Natural killer cell (primary cell): ENCODE data around the gene TAP2. TPM values are rescaled to one million over a fixed set of nuclear protein-coding genes. Genes with fewer than 3 reads are reported as not detected.

ENCODE experiments used
- ATAC-seq, 3 donors: fragments of 150-1000 bp in 2 of 3; fragments of 200-7000 bp in 1 of 3; cut with Tn5 transposase; 1 replicate in 1 of 3; 2 replicates in 2 of 3; pipeline ENCODE4 v1.10.0; 2021; ENCODE audit warnings: mild to moderate bottlenecking in 2 of 3, moderate library complexity in 2 of 3
- DNase-seq, 2 donors: peaks; one replicate each; pipeline versions ENCODE4 v3.0.0 to v3.0.0-alpha.2; 2013 to 2021; ENCODE audit warnings: mixed read lengths in 1 of 2
- H3K27ac ChIP-seq: one replicate; pipeline ENCODE4 v1.5.1; 2013; ENCODE audit warnings: mild to moderate bottlenecking, low read length
- H3K27me3 ChIP-seq: one replicate; pipeline ENCODE4 v1.6.1; 2013; ENCODE audit warnings: low read length; ENCODE audit not compliant: control insufficient read depth, insufficient read depth
- H3K36me3 ChIP-seq: one replicate; pipeline ENCODE4 v1.6.1; 2013; ENCODE audit warnings: low read length; ENCODE audit not compliant: control insufficient read depth, insufficient read depth
- H3K4me1 ChIP-seq: one replicate; pipeline ENCODE4 v1.6.1; 2013; ENCODE audit warnings: low read length; ENCODE audit not compliant: control insufficient read depth, insufficient read depth
- H3K4me3 ChIP-seq: one replicate; pipeline ENCODE4 v1.5.1; 2013; ENCODE audit warnings: low read length
- H3K9me3 ChIP-seq: one replicate; pipeline ENCODE4 v1.6.1; 2013; ENCODE audit warnings: low read length; ENCODE audit not compliant: control insufficient read depth, insufficient read depth
- H3K27ac Mint-ChIP-seq, 2 donors: one replicate each; pipeline ENCODE4 v1.8.0; 2022; ENCODE audit warnings: mild to moderate bottlenecking in 2 of 2, mixed read lengths in 2 of 2, moderate library complexity in 1 of 2
- H3K27me3 Mint-ChIP-seq, 2 donors: one replicate each; pipeline ENCODE4 v1.8.0; 2022; ENCODE audit warnings: low read depth in 2 of 2, mixed read lengths in 2 of 2
- H3K36me3 Mint-ChIP-seq: one replicate; pipeline ENCODE4 v1.8.0; 2022; ENCODE audit warnings: mixed read lengths
- H3K4me1 Mint-ChIP-seq, 2 donors: one replicate each; pipeline ENCODE4 v1.8.0; 2022; ENCODE audit warnings: mixed read lengths in 2 of 2
- H3K4me3 Mint-ChIP-seq: one replicate; pipeline ENCODE4 v1.8.0; 2022; ENCODE audit warnings: mild to moderate bottlenecking, moderate library complexity, mixed read lengths
- H3K9me3 Mint-ChIP-seq, 2 donors: one replicate each; pipeline ENCODE4 v1.8.0; 2022; ENCODE audit warnings: mixed read lengths in 2 of 2
- WGBS: methylation state at CpG from one replicate; pipeline ENCODE4 v1.1.7; 2013; ENCODE audit warnings: missing lambda C conversion rate; ENCODE audit not compliant: insufficient coverage; 5-methylcytosine and 5-hydroxymethylcytosine counted together
- intact Hi-C: fragments of 100-400 bp; cut with micrococcal nuclease; formaldehyde crosslinking; loops from one replicate; pipeline ENCODE4 v1.14.2; 2022
- total RNA-seq, 4 donors: library from RNA; stranded (reverse); fragments of 120-200 nt in 1 of 4; gene quantifications; one replicate each; pipeline versions ENCODE4 v1.2.3 to v1.2.4, GENCODE V29; 2013 to 2022
- TF ChIP-seq, protein P1 (sequence below): fragments of 200-600 bp; IDR thresholded peaks from one replicate; pipeline ENCODE4 v1.8.0; 2022; ENCODE audit warnings: antibody characterized with exemption

Gene TAP2
- total RNA-seq, 3 donors from 2014 or later (not counting 1 experiment from before 2014, with no cell fraction given) = 162 to 221 (median 209) TPM

DNA sequence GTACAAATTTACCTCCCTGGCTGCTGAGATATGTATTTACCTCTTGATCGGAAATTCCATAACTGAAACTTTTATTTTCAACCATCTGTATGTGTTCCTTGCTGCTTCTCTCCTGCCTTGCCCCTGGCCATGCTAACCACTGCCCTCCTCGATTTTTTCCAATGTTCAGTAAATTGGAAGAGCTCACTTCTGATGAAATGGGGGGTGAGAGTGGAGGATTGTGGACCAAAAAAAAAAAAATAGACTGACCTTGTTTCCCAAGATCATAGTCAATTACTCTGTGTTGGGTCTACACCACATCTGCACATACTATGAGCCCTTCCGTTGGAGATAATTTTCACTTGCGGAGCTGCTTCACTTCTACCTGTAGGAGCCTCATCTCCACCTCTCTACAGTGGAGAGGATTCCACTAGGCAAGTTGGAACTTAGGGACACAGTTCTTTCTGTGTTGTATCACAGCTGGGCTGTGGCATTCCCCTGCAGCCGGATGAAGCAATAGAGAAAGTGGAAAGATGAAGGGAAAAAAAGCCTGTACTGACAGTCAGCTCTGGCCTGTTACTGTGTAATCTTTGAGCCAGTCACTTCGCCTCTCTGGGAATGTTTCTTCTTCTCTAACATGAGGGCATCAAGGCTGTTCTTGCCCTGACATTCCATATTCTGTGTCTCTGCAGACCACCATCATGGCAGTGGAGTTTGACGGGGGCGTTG lies 17.1 kb upstream of the TAP2 start:
- peaks cover 49% of the 10 kb centered on the region for H3K4me1 ChIP-seq
- H3K4me1 Mint-ChIP-seq = peaks cover 60 to 68% of the 10 kb centered on the region in 2 donors
- peak overlapping the region; percentile 99 for H3K4me3 Mint-ChIP-seq
- TF ChIP-seq, protein P1, sequence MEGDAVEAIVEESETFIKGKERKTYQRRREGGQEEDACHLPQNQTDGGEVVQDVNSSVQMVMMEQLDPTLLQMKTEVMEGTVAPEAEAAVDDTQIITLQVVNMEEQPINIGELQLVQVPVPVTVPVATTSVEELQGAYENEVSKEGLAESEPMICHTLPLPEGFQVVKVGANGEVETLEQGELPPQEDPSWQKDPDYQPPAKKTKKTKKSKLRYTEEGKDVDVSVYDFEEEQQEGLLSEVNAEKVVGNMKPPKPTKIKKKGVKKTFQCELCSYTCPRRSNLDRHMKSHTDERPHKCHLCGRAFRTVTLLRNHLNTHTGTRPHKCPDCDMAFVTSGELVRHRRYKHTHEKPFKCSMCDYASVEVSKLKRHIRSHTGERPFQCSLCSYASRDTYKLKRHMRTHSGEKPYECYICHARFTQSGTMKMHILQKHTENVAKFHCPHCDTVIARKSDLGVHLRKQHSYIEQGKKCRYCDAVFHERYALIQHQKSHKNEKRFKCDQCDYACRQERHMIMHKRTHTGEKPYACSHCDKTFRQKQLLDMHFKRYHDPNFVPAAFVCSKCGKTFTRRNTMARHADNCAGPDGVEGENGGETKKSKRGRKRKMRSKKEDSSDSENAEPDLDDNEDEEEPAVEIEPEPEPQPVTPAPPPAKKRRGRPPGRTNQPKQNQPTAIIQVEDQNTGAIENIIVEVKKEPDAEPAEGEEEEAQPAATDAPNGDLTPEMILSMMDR = no peak
- no peaks in the 10 kb centered on the region for H3K27me3 ChIP-seq
- no peak overlapping the region for H3K4me3 ChIP-seq
- peak overlapping the region; percentile 99 for H3K27ac ChIP-seq
- H3K27me3 Mint-ChIP-seq = no peaks in the 10 kb centered on the region
- no peak for ATAC-seq
- intact Hi-C loops = no loop called here
- H3K9me3 Mint-ChIP-seq = no peaks in the 10 kb centered on the region
- DNase-seq = peak in 1 of 2 donors; percentile 32
- H3K9me3 ChIP-seq = no peaks in the 10 kb centered on the region
- peaks cover 20% of the 10 kb centered on the region for H3K36me3 Mint-ChIP-seq
- H3K27ac Mint-ChIP-seq = peak overlapping the region; percentile 100
- peaks cover 62% of the 10 kb centered on the region for H3K36me3 ChIP-seq
- 69% methylated on average over 7 of the region's 8 CpGs for WGBS

DNA sequence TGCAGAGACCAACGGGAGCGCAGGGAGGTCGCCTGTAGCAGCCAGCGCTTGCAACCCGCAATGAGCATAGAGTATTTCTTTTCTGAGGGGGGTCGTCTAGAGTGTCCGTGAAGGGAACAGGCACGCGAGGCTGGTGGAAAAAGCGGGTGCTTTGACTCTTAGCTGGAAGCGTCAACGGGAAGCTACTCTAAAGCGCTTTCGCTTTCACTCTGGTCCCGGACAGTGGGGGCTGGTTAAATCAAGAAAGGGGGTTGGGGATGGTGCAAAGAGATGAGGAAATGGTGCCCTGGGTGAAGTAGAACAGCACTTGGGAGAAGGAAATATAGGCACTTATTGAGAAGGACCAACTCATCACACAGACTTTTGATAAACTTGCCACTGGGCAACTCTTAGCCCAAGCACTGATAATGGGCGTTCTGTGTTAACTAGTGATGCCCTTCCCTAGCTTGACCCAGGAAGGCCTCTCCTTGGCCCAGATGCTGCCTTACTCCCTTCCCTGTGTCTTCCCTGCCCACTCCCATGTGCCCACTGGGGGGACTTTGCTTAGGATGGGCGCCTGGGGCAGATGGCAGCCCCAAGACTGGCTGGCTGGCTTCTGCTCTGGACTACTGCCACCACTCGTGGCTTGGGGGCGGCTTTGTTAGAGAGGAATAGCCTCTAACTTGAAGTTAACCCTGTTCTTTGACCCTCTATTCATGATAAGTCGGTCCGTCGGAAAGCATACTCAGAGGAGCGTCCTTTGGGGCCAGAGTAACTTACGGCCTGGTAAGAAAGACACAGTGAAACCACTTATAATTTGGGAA lies 16.0 kb upstream of the TAP2 start:
- no peaks in the 10 kb centered on the region for H3K9me3 ChIP-seq
- Mint-ChIP-seq H3K9me3 (no peaks in the 10 kb centered on the region), H3K4me3 (peak overlapping the region; percentile 99), H3K27ac (peak overlapping the region; percentile 100), H3K27me3 (no peaks in the 10 kb centered on the region), H3K4me1 (peaks cover 67 to 78% of the 10 kb centered on the region in 2 donors), H3K36me3 (peaks cover 29% of the 10 kb centered on the region)
- 2% methylated on average over 22 of the region's 24 CpGs for WGBS
- peak overlapping the region; percentile 99 for H3K27ac ChIP-seq
- TF ChIP-seq, protein P1 = no peak
- peaks cover 62% of the 10 kb centered on the region for H3K36me3 ChIP-seq
- intact Hi-C loops = loop anchor here (1.0 to 5.0 kb wide), 3 partner anchors 10 to 348 kb away; partner anchors contain the start of genes HSD17B8, PSMB8, RXRB and SLC39A7
- ATAC-seq (peak; percentile 37 to 58 (median 39)), DNase-seq (peak; percentile 59 to 83)
- H3K27me3 ChIP-seq = no peaks in the 10 kb centered on the region
- H3K4me3 ChIP-seq = peak overlapping the region; percentile 95
- peaks cover 60% of the 10 kb centered on the region for H3K4me1 ChIP-seq

DNA sequence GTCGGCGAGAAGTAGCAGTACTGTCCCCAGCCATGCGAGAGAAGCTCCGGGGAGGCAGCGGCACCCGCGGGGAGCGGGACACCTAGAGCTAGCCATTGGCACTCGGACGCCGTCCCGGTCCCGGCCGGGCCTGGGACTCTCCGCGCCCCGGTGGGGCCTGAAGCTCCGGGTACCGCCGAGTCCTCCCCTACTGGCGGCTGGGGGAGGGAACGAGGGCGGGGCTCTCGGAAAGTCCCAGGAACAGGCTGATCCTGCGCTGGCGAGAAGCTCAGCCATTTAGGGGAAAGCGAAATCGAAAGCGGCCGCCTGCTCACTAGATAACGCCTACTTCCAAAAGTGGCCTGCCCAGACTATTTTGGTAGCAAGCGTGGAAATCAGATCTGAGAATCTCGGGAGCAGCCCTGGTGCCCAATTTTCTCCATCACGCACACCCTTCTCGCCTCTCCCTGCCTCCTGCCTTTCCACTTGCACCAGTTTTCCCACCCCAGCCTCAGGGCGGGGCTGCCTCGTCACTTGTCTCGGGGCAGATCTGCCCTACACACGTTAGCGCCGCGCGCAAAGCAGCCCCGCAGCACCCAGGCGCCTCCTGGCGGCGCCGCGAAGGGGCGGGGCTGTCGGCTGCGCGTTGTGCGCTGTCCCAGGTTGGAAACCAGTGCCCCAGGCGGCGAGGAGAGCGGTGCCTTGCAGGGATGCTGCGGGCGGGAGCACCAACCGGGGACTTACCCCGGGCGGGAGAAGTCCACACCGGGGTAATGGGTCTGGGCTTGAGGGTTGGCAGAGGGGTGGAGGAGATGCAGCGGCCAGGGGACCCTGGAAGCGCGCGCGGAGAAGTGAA lies 15.2 kb upstream of the TAP2 start, which contains the start of the genes PSMB9 and TAP1:
TSS of gene PSMB9 (plus strand) at position 652 of the 835 bp plus-strand sequence. CDS start at position 690, 38 bp downstream.
TSS of gene TAP1 (minus strand) at position 164 of the 835 bp plus-strand sequence. CDS start at position 96, 68 bp downstream.
- H3K4me1 ChIP-seq = peaks cover 65% of the 10 kb centered on the region
- no peaks in the 10 kb centered on the region for H3K9me3 ChIP-seq
- peaks cover 60% of the 10 kb centered on the region for H3K36me3 ChIP-seq
- ATAC-seq (peak; percentile 76 to 92 (median 80)), DNase-seq (peak; percentile 90 to 98)
- H3K27ac Mint-ChIP-seq = peak within 1 kb of the TSS; percentile 100
- peaks cover 32% of the 10 kb centered on the region for H3K36me3 Mint-ChIP-seq
- H3K27ac ChIP-seq = peak within 1 kb of the TSS; percentile 99
- intact Hi-C loops = loop anchor here (1.0 to 5.0 kb wide), 4 partner anchors 9 to 349 kb away; partner anchors contain the start of genes HSD17B8, PSMB8, RXRB and SLC39A7
- peak within 1 kb of the TSS; percentile 95 for H3K4me3 ChIP-seq
- TF ChIP-seq, protein P1 = peak; percentile 78
- H3K27me3 ChIP-seq = no peaks in the 10 kb centered on the region
- H3K4me3 Mint-ChIP-seq = peak within 1 kb of the TSS; percentile 99
- H3K4me1 Mint-ChIP-seq = peaks cover 73 to 84% of the 10 kb centered on the region in 2 donors
- H3K9me3 Mint-ChIP-seq = no peaks in the 10 kb centered on the region
- under 1% methylated on average over 68 of the region's 68 CpGs for WGBS
- no peaks in the 10 kb centered on the region for H3K27me3 Mint-ChIP-seq
